HepG2 (cell line): ENCODE data around the gene ZCCHC24. TPM values are rescaled to one million over a fixed set of nuclear protein-coding genes. Genes with fewer than 3 reads are reported as not detected.

Source experiments
- GATA4 ChIP-seq: sonication (generic); IDR thresholded peaks from 2 replicates; pipeline ENCODE4 v1.6.1; 2016; ENCODE audit warnings: antibody characterized with exemption, low read depth, borderline replicate concordance
- HDAC6 ChIP-seq: fragments of 200-600 bp; sonication (generic); IDR thresholded peaks from 2 replicates; pipeline ENCODE4 v1.7.0; 2017; ENCODE audit warnings: mild to moderate bottlenecking, antibody characterized with exemption, low read length, low read depth
- HOXA9 ChIP-seq: sonication (generic); formaldehyde crosslinking; IDR thresholded peaks from 2 replicates; pipeline ENCODE4 v1.8.1; 2022; ENCODE audit warnings: missing genetic modification reagents, mild to moderate bottlenecking, moderate library complexity, borderline replicate concordance
- JARID2 ChIP-seq: sonication (generic); formaldehyde crosslinking; IDR thresholded peaks from 2 replicates; pipeline ENCODE4 v1.8.1; 2023; ENCODE audit warnings: missing genetic modification reagents, inconsistent platforms; ENCODE audit not compliant: insufficient replicate concordance
- MYNN ChIP-seq: sonication (generic); formaldehyde crosslinking; IDR thresholded peaks from 2 replicates; pipeline ENCODE4 v1.4.0; 2020; ENCODE audit warnings: mild to moderate bottlenecking, low read depth, missing genetic modification reagents
- NFE2L2 ChIP-seq: fragments of 150-350 bp; IDR thresholded peaks from 2 replicates; pipeline ENCODE4 v1.6.1; 2014; ENCODE audit warnings: low read length
- RCOR2 ChIP-seq: IDR thresholded peaks from 2 replicates; pipeline ENCODE4 v1.6.1; 2016; ENCODE audit warnings: missing biosample characterization, missing genetic modification reagents
- SOX6 ChIP-seq, 2 experiments: fragments of 450-650 bp in 1 of 2; sonication (generic) in 1 of 2; formaldehyde crosslinking in 1 of 2; IDR thresholded peaks; 2 replicates each; pipeline versions ENCODE4 v1.4.0 to v1.6.1; 2017 to 2020; ENCODE audit warnings: antibody characterized with exemption in 1 of 2, mild to moderate bottlenecking in 1 of 2, missing genetic modification reagents in 1 of 2
- SRSF1 ChIP-seq: fragments of 200-400 bp; formaldehyde crosslinking; optimal IDR thresholded peaks from 2 replicates; pipeline ENCODE3; 2017; ENCODE audit warnings: mild to moderate bottlenecking, low read depth, low read length, moderate library complexity
- ZFP36L1 ChIP-seq: sonication (generic); formaldehyde crosslinking; IDR thresholded peaks from 2 replicates; pipeline ENCODE4 v1.8.0; 2022; ENCODE audit warnings: mild to moderate bottlenecking, missing genetic modification reagents, moderate library complexity
- ZNF543 ChIP-seq: sonication (generic); formaldehyde crosslinking; IDR thresholded peaks from 2 replicates; pipeline ENCODE4 v1.4.0; 2020; ENCODE audit warnings: mild to moderate bottlenecking, missing genetic modification reagents
- polyA plus RNA-seq, 8 experiments: library from polyadenylated mRNA; depleted of rRNA in 3 of 8; stranded (reverse) in 7 of 8; unstranded in 1 of 8; fragments of >200 nt; fragmentation: Illumina TruSeq in 4 of 8; extraction: Trizol in 4 of 8; gene quantifications; 2 replicates each; pipeline versions ENCODE4 v1.2.1 to v1.2.3, GENCODE V29; 2011 to 2016; ENCODE audit warnings: low read depth in 4 of 8, missing spikeins in 1 of 8, mixed read lengths in 1 of 8; ENCODE audit not compliant: insufficient read depth in 1 of 8
- total RNA-seq, 5 experiments: library from RNA; depleted of rRNA; stranded (reverse); fragments of >200 nt; fragmentation: Illumina TruSeq; extraction: Trizol; gene quantifications; 2 replicates each; pipeline ENCODE4 v1.2.3, GENCODE V29; 2016; ENCODE audit warnings: low read depth in 1 of 5
- TF ChIP-seq, protein P1 (sequence below): IDR thresholded peaks from 2 replicates; pipeline ENCODE4 v1.6.1; 2016; ENCODE audit warnings: control low read depth
- TF ChIP-seq, protein P2 (sequence below): sonication (generic); formaldehyde crosslinking; IDR thresholded peaks from 2 replicates; pipeline ENCODE4 v1.4.0; 2020; ENCODE audit warnings: missing genetic modification reagents
- TF ChIP-seq, protein P3 (sequence below): sonication (generic); formaldehyde crosslinking; IDR thresholded peaks from 2 replicates; pipeline ENCODE4 v1.4.0; 2020; ENCODE audit warnings: low read depth, missing genetic modification reagents
- TF ChIP-seq, protein P4 (sequence below): IDR thresholded peaks from 2 replicates; pipeline ENCODE4 v1.6.1; 2016; ENCODE audit warnings: low read depth, missing genetic modification reagents, missing compliant biosample characterization

The ZCCHC24 gene
- total and polyA plus RNA-seq, 2 of the 13 experiments (the other 11 are each of a cell fraction or from before 2014, with no cell fraction given): 3.1 to 7.9 TPM

DNA sequence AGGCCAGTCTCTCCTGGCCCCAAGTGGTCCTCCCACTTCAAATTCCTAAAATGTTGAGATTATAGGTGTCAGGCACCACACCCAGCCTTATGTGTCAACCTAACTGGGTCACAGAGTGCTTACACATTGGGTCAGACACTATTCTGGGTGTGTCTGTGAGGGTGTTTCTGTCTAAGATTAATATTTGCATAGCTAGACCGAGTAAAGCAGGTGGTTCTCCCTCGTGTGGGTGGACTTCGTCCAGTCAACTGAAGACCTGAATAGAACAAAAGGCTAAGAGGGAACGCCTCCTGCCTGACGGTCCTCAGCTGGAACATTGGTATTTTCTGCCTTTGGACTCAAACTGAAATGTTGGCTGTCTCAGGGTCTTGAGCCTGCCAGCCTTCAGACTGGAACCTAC is 86.6 kb downstream of the ZCCHC24 start (continued):
- TF ChIP-seq, protein P1, sequence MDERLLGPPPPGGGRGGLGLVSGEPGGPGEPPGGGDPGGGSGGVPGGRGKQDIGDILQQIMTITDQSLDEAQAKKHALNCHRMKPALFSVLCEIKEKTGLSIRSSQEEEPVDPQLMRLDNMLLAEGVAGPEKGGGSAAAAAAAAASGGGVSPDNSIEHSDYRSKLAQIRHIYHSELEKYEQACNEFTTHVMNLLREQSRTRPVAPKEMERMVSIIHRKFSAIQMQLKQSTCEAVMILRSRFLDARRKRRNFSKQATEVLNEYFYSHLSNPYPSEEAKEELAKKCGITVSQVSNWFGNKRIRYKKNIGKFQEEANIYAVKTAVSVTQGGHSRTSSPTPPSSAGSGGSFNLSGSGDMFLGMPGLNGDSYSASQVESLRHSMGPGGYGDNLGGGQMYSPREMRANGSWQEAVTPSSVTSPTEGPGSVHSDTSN (CRISPR knock-in tag): no peak
- TF ChIP-seq RCOR2 (CRISPR knock-in tag): 0 out of 2 replicates have a peak, but pooled peaks have one; percentile 22
- no peak for TF ChIP-seq HDAC6
- TF ChIP-seq SOX6 (IDR thresholded peaks at IDR 0.05): no peak
- peak; percentile 89 for TF ChIP-seq SOX6 (CRISPR knock-in tag; IDR thresholded peaks at IDR 0.05)
- no peak for TF ChIP-seq HOXA9 (CRISPR knock-in tag)
- no peak for TF ChIP-seq GATA4
- TF ChIP-seq ZFP36L1 (CRISPR knock-in tag): no peak
- TF ChIP-seq MYNN: no peak
- TF ChIP-seq SRSF1: no peak
- no peak for TF ChIP-seq NFE2L2
- TF ChIP-seq, protein P2, sequence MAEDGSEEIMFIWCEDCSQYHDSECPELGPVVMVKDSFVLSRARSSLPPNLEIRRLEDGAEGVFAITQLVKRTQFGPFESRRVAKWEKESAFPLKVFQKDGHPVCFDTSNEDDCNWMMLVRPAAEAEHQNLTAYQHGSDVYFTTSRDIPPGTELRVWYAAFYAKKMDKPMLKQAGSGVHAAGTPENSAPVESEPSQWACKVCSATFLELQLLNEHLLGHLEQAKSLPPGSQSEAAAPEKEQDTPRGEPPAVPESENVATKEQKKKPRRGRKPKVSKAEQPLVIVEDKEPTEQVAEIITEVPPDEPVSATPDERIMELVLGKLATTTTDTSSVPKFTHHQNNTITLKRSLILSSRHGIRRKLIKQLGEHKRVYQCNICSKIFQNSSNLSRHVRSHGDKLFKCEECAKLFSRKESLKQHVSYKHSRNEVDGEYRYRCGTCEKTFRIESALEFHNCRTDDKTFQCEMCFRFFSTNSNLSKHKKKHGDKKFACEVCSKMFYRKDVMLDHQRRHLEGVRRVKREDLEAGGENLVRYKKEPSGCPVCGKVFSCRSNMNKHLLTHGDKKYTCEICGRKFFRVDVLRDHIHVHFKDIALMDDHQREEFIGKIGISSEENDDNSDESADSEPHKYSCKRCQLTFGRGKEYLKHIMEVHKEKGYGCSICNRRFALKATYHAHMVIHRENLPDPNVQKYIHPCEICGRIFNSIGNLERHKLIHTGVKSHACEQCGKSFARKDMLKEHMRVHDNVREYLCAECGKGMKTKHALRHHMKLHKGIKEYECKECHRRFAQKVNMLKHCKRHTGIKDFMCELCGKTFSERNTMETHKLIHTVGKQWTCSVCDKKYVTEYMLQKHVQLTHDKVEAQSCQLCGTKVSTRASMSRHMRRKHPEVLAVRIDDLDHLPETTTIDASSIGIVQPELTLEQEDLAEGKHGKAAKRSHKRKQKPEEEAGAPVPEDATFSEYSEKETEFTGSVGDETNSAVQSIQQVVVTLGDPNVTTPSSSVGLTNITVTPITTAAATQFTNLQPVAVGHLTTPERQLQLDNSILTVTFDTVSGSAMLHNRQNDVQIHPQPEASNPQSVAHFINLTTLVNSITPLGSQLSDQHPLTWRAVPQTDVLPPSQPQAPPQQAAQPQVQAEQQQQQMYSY: no peak
- TF ChIP-seq, protein P3, sequence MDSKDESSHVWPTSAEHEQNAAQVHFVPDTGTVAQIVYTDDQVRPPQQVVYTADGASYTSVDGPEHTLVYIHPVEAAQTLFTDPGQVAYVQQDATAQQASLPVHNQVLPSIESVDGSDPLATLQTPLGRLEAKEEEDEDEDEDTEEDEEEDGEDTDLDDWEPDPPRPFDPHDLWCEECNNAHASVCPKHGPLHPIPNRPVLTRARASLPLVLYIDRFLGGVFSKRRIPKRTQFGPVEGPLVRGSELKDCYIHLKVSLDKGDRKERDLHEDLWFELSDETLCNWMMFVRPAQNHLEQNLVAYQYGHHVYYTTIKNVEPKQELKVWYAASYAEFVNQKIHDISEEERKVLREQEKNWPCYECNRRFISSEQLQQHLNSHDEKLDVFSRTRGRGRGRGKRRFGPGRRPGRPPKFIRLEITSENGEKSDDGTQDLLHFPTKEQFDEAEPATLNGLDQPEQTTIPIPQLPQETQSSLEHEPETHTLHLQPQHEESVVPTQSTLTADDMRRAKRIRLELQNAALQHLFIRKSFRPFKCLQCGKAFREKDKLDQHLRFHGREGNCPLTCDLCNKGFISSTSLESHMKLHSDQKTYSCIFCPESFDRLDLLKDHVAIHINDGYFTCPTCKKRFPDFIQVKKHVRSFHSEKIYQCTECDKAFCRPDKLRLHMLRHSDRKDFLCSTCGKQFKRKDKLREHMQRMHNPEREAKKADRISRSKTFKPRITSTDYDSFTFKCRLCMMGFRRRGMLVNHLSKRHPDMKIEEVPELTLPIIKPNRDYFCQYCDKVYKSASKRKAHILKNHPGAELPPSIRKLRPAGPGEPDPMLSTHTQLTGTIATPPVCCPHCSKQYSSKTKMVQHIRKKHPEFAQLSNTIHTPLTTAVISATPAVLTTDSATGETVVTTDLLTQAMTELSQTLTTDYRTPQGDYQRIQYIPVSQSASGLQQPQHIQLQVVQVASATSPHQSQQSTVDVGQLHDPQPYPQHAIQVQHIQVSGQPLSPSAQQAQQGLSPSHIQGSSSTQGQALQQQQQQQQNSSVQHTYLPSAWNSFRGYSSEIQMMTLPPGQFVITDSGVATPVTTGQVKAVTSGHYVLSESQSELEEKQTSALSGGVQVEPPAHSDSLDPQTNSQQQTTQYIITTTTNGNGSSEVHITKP: 0 out of 2 replicates have a peak, but pooled peaks have one; percentile 28
- TF ChIP-seq, protein P4, sequence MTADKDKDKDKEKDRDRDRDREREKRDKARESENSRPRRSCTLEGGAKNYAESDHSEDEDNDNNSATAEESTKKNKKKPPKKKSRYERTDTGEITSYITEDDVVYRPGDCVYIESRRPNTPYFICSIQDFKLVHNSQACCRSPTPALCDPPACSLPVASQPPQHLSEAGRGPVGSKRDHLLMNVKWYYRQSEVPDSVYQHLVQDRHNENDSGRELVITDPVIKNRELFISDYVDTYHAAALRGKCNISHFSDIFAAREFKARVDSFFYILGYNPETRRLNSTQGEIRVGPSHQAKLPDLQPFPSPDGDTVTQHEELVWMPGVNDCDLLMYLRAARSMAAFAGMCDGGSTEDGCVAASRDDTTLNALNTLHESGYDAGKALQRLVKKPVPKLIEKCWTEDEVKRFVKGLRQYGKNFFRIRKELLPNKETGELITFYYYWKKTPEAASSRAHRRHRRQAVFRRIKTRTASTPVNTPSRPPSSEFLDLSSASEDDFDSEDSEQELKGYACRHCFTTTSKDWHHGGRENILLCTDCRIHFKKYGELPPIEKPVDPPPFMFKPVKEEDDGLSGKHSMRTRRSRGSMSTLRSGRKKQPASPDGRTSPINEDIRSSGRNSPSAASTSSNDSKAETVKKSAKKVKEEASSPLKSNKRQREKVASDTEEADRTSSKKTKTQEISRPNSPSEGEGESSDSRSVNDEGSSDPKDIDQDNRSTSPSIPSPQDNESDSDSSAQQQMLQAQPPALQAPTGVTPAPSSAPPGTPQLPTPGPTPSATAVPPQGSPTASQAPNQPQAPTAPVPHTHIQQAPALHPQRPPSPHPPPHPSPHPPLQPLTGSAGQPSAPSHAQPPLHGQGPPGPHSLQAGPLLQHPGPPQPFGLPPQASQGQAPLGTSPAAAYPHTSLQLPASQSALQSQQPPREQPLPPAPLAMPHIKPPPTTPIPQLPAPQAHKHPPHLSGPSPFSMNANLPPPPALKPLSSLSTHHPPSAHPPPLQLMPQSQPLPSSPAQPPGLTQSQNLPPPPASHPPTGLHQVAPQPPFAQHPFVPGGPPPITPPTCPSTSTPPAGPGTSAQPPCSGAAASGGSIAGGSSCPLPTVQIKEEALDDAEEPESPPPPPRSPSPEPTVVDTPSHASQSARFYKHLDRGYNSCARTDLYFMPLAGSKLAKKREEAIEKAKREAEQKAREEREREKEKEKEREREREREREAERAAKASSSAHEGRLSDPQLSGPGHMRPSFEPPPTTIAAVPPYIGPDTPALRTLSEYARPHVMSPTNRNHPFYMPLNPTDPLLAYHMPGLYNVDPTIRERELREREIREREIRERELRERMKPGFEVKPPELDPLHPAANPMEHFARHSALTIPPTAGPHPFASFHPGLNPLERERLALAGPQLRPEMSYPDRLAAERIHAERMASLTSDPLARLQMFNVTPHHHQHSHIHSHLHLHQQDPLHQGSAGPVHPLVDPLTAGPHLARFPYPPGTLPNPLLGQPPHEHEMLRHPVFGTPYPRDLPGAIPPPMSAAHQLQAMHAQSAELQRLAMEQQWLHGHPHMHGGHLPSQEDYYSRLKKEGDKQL: 0 out of 2 replicates have a peak, but pooled peaks have one; percentile 15
- no peak for TF ChIP-seq JARID2 (CRISPR knock-in tag)
- TF ChIP-seq ZNF543 (CRISPR knock-in tag): no peak
